PC-9 (cell line): ENCODE measurements around the gene ERH.

Experiments used
- CTCF ChIP-seq: fragments of 200-600 bp; sonication (generic); conservative IDR thresholded peaks from 2 replicates; pipeline ENCODE4 v1.6.1; 2017; ENCODE audit warnings: mixed run types, antibody characterized with exemption, mild to moderate bottlenecking, moderate library complexity
- EZH2 ChIP-seq: fragments of 200-600 bp; sonication (generic); IDR thresholded peaks from 2 replicates; pipeline ENCODE4 v1.8.0; 2017; ENCODE audit warnings: antibody characterized with exemption, low read depth

- no peak for TF ChIP-seq CTCF
- TF ChIP-seq EZH2 = no peak
These were observed 63.5 kb downstream of the ERH start for GRCh38 chr14:69334576-69334975.
